Panc1 (cell line): Measurements from ENCODE around the gene FGD1. TPM values are rescaled to one million over a fixed set of nuclear protein-coding genes. Genes with fewer than 3 reads are reported as not detected.

Experiments
- ATAC-seq: fragments of 200-7000 bp; cut with Tn5 transposase; 2 replicates; pipeline ENCODE4 v1.9.1; 2020; ENCODE audit warnings: mild to moderate bottlenecking, moderate library complexity
- BruUV-seq: library from RNA; stranded (reverse); fragments of 400-500 nt; replicated peaks from 2 replicates; lab custom pipeline; 2021; lab: Mats Ljungman, UMichigan
- CTCF ChIA-PET: fragments of 300-600 bp; sonication (Branson Sonifier 250); formaldehyde crosslinking; loops from one replicate; lab custom pipeline; 2022; ENCODE audit warnings: antibody characterized with exemption; lab: Charles Lee
- POLR2A ChIA-PET: fragments of 300-600 bp; sonication (Branson Sonifier 250); formaldehyde crosslinking; loops from one replicate; lab custom pipeline; 2022; ENCODE audit warnings: antibody characterized with exemption; lab: Charles Lee
- DNase-seq: peaks from one replicate; pipeline ENCODE4 v3.0.0-alpha.2; 2010; ENCODE audit warnings: low read depth, low spot score
- H3K27ac ChIP-seq: 2 replicates; pipeline ENCODE4 v1.5.1; 2011; ENCODE audit warnings: mild to moderate bottlenecking, low read length, inconsistent platforms
- H3K27me3 ChIP-seq: fragments of 200-500 bp; sonication (Bioruptor generic); 2 replicates; pipeline ENCODE4 v1.6.0; 2014; ENCODE audit warnings: low read length, inconsistent platforms; ENCODE audit not compliant: control insufficient read depth, insufficient read depth
- H3K36me3 ChIP-seq: fragments of 200-500 bp; sonication (Bioruptor generic); 2 replicates; pipeline ENCODE4 v1.5.1; 2014; ENCODE audit warnings: inconsistent platforms, mild to moderate bottlenecking, low read length, moderate library complexity; ENCODE audit not compliant: control insufficient read depth, insufficient read depth
- H3K4me1 ChIP-seq: 2 replicates; pipeline ENCODE4 v1.5.1; 2011; ENCODE audit warnings: inconsistent platforms, mild to moderate bottlenecking, low read length, moderate library complexity; ENCODE audit not compliant: control insufficient read depth, insufficient read depth
- H3K4me3 ChIP-seq, 2 experiments: 2 replicates each; pipeline ENCODE4 v1.5.1; 2011 to 2012; ENCODE audit warnings: low read depth in 2 of 2, low read length in 2 of 2, mild to moderate bottlenecking in 2 of 2, inconsistent platforms in 1 of 2, moderate library complexity in 1 of 2
- H3K9me3 ChIP-seq: fragments of 200-500 bp; sonication (Bioruptor generic); 2 replicates; pipeline ENCODE4 v1.5.1; 2014; ENCODE audit warnings: low read depth, mild to moderate bottlenecking, inconsistent platforms, low read length, moderate library complexity; ENCODE audit not compliant: control insufficient read depth, insufficient read depth
- CTCF ChIP-seq: fragments of 450-650 bp; IDR thresholded peaks from 2 replicates; pipeline ENCODE4 v1.5.1; 2017; ENCODE audit warnings: mild to moderate bottlenecking
- POLR2AphosphoS5 ChIP-seq: IDR thresholded peaks from 2 replicates; pipeline ENCODE4 v1.6.1; 2012; ENCODE audit warnings: mild to moderate bottlenecking, low read depth, low read length, moderate library complexity
- REST ChIP-seq, 2 experiments: IDR thresholded peaks; 2 replicates each; pipeline ENCODE4 v1.6.1; 2011 to 2012; ENCODE audit warnings: low read depth in 2 of 2, control low read depth in 1 of 2, low read length in 1 of 2, mild to moderate bottlenecking in 1 of 2, moderate library complexity in 1 of 2; ENCODE audit not compliant: insufficient read depth in 1 of 2
- SIN3A ChIP-seq: IDR thresholded peaks from 2 replicates; pipeline ENCODE4 v1.6.1; 2012; ENCODE audit warnings: low read depth, mild to moderate bottlenecking, low read length, moderate library complexity, borderline replicate concordance; ENCODE audit not compliant: insufficient read depth
- TCF7L2 ChIP-seq: IDR thresholded peaks from 2 replicates; pipeline ENCODE4 v1.6.1; 2011; ENCODE audit warnings: mild to moderate bottlenecking, low read depth, low read length, inconsistent platforms
- in situ Hi-C: cut with HindIII; loops from 2 replicates; pipeline ENCODE4 v1.10.0; 2016; ENCODE audit warnings: low sequenced_read_pairs, low pct_unique_long_range_greater_than_20kb
- intact Hi-C: fragments of 100-400 bp; cut with micrococcal nuclease; formaldehyde crosslinking; loops from one replicate; pipeline ENCODE4 v1.10.0; 2022; ENCODE audit not compliant: unreplicated experiment
- total RNA-seq: library from RNA; stranded (reverse); gene quantifications from one replicate; pipeline ENCODE4 v1.2.1, GENCODE V29; 2021; ENCODE audit not compliant: unreplicated experiment

Gene FGD1
- total RNA-seq, 1 experiment from 2014 or later = 14.1 TPM

GRCh38 chrX:54411732-54412131 is 84.3 kb downstream of the FGD1 start:
- no TSS peak for BruUV-seq
- no peaks in the 10 kb centered on the region for H3K36me3 ChIP-seq
- in situ Hi-C loops (no loop called here), intact Hi-C loops (no loop called here)
- DNase-seq (no peak), ATAC-seq (no peak)
- TF ChIP-seq POLR2AphosphoS5 (no peak), REST (IDR thresholded peaks at IDR 0.05; ENCODE audit: insufficient read depth in 1 of 2, low read depth in 2 of 2, low read length in 1 of 2) (no peak), CTCF (no peak), SIN3A (no peak)
- H3K27me3 ChIP-seq = no peaks in the 10 kb centered on the region
- ChIA-PET CTCF (no interaction called here), POLR2A (no interaction called here)
- H3K27ac ChIP-seq = no peak overlapping the region
- no peak overlapping the region for H3K4me3 ChIP-seq
- no peaks in the 10 kb centered on the region for H3K4me1 ChIP-seq
- H3K9me3 ChIP-seq = no peaks in the 10 kb centered on the region

GRCh38 chrX:54407266-54407665 is 88.8 kb downstream of the FGD1 start:
- BruUV-seq = no TSS peak
- no peaks in the 10 kb centered on the region for H3K9me3 ChIP-seq
- ChIA-PET POLR2A (no interaction called here), CTCF (interaction anchor here (0.8 kb wide), 1 partner anchor 232 kb away, joined by 8 read pairs; no protein-coding TSS in a partner anchor)
- TF ChIP-seq CTCF (no peak), REST (IDR thresholded peaks at IDR 0.05; ENCODE audit: insufficient read depth in 1 of 2, low read depth in 2 of 2, low read length in 1 of 2) (no peak), POLR2AphosphoS5 (no peak), SIN3A (no peak), TCF7L2 (no peak)
- DNase-seq (no peak), ATAC-seq (no peak)
- intact Hi-C loops = no loop called here
- H3K27me3 ChIP-seq = no peaks in the 10 kb centered on the region
- H3K27ac ChIP-seq = no peak overlapping the region
- H3K4me1 ChIP-seq = no peaks in the 10 kb centered on the region
- no peak overlapping the region for H3K4me3 ChIP-seq
- in situ Hi-C loops = no loop called here
- no peaks in the 10 kb centered on the region for H3K36me3 ChIP-seq
